Prostate gland (tissue), 2 donors: ENCODE measurements around the gene AGAP2. TPM values are rescaled to one million over a fixed set of nuclear protein-coding genes. Genes with fewer than 3 reads are reported as not detected.

Experiments
- DNase-seq: peaks from one replicate; pipeline ENCODE4 v3.0.0-alpha.2; 2019; ENCODE audit warnings: low spot score
- H3K27ac ChIP-seq, 2 donors: fragments of 200-600 bp; sonication (generic); 2 replicates each; pipeline ENCODE4 v1.5.1; 2017 to 2019
- H3K27me3 ChIP-seq: fragments of 200-600 bp; sonication (generic); replicated peaks from 2 replicates; pipeline ENCODE4 v1.5.1; 2019; ENCODE audit not compliant: insufficient read depth
- H3K36me3 ChIP-seq, 2 donors: fragments of 200-600 bp; sonication (generic); 1 replicate in 1 of 2; 2 replicates in 1 of 2; pipeline versions ENCODE4 v1.5.1 to v1.8.1; 2017 to 2019
- H3K4me1 ChIP-seq: fragments of 200-600 bp; sonication (generic); replicated peaks from 2 replicates; pipeline ENCODE4 v1.5.1; 2019
- H3K4me3 ChIP-seq, 2 donors: fragments of 200-600 bp; sonication (generic); 2 replicates each; pipeline ENCODE4 v1.5.1; 2017 to 2019
- H3K9me3 ChIP-seq: fragments of 200-600 bp; sonication (generic); 2 replicates; pipeline ENCODE4 v1.5.1; 2017
- CTCF ChIP-seq, 4 experiments: fragments of 200-600 bp in 2 of 4; fragments of 450-650 bp in 2 of 4; sonication (generic) in 2 of 4; IDR thresholded peaks; 1 replicate in 3 of 4; 2 replicates in 1 of 4; pipeline ENCODE4 v1.5.1; 2016 to 2019; ENCODE audit warnings: antibody characterized with exemption in 4 of 4, mild to moderate bottlenecking in 2 of 4, moderate library complexity in 2 of 4
- POLR2A ChIP-seq: fragments of 450-650 bp; IDR thresholded peaks from one replicate; pipeline ENCODE4 v1.6.1; 2016; ENCODE audit warnings: antibody characterized with exemption, mild to moderate bottlenecking
- POLR2AphosphoS5 ChIP-seq: sonication (generic); formaldehyde crosslinking; IDR thresholded peaks from one replicate; pipeline ENCODE4 v1.6.1; 2017; ENCODE audit warnings: antibody characterized with exemption
- WGBS: methylation state at CpG from one replicate; pipeline ENCODE4 v1.1.5; 2018; 5-methylcytosine and 5-hydroxymethylcytosine counted together
- intact Hi-C: fragments of 100-400 bp; cut with DNase I; formaldehyde crosslinking; loops from one replicate; pipeline ENCODE4 v1.14.2; 2022
- total RNA-seq, 2 donors: library from RNA; depleted of rRNA; stranded (reverse); fragments of >200 nt; gene quantifications; one replicate each; pipeline ENCODE4 v1.1.0, GENCODE V29; 2016

Gene AGAP2
- total RNA-seq, 2 donors from 2014 or later: 0.82 to 4.2 TPM

GRCh38 chr12:57770734-57771133 is 32.2 kb upstream of the AGAP2 start:
- 75% methylated on average over 4 of the region's 4 CpGs for WGBS
- no peak for DNase-seq
- intact Hi-C loops: no loop called here

GRCh38 chr12:57769594-57769993 is 31.1 kb upstream of the AGAP2 start:
- no peak for DNase-seq
- TF ChIP-seq POLR2A (no peak), CTCF (IDR thresholded peaks at IDR 0.05) (no peak), POLR2AphosphoS5 (no peak)
- WGBS: 93% methylated on average over 11 of the region's 11 CpGs
- H3K36me3 ChIP-seq: no peaks in the 10 kb centered on the region
- no peak overlapping the region for H3K4me3 ChIP-seq
- H3K27me3 ChIP-seq: no peaks in the 10 kb centered on the region
- no peak overlapping the region for H3K27ac ChIP-seq
- no peaks in the 10 kb centered on the region for H3K9me3 ChIP-seq
- peaks cover 24% of the 10 kb centered on the region for H3K4me1 ChIP-seq
- intact Hi-C loops: no loop called here

More at GRCh38 chr12:57770734-57771133, 32.2 kb upstream of the AGAP2 start:
- Histone ChIP-seq H3K27ac (no peak overlapping the region), H3K4me1 (peaks cover 16% of the 10 kb centered on the region), H3K9me3 (no peaks in the 10 kb centered on the region), H3K4me3 (no peak overlapping the region), H3K27me3 (no peaks in the 10 kb centered on the region), H3K36me3 (no peaks in the 10 kb centered on the region)
- no peak for TF ChIP-seq POLR2AphosphoS5
- no peak for TF ChIP-seq POLR2A
- no peak for TF ChIP-seq CTCF (IDR thresholded peaks at IDR 0.05)

GRCh38 chr12:57767876-57768275 is 29.3 kb upstream of the AGAP2 start:
- H3K27me3 ChIP-seq: no peaks in the 10 kb centered on the region
- H3K4me3 ChIP-seq: no peak overlapping the region
- H3K36me3 ChIP-seq: no peaks in the 10 kb centered on the region
- H3K4me1 ChIP-seq: peaks cover 24% of the 10 kb centered on the region
- no peaks in the 10 kb centered on the region for H3K9me3 ChIP-seq
- no peak overlapping the region for H3K27ac ChIP-seq
- TF ChIP-seq CTCF (IDR thresholded peaks at IDR 0.05): no peak
- 100% methylated on average over 3 of the region's 3 CpGs for WGBS
- no peak for DNase-seq
- intact Hi-C loops: no loop called here

GRCh38 chr12:57767305-57767698 is 28.8 kb upstream of the AGAP2 start:
- Histone ChIP-seq H3K27me3 (no peaks in the 10 kb centered on the region), H3K36me3 (no peaks in the 10 kb centered on the region), H3K9me3 (no peaks in the 10 kb centered on the region), H3K4me1 (peaks cover 24% of the 10 kb centered on the region), H3K4me3 (no peak overlapping the region), H3K27ac (no peak overlapping the region)
- no peak for DNase-seq
- intact Hi-C loops: no loop called here
- TF ChIP-seq POLR2A (no peak), POLR2AphosphoS5 (no peak), CTCF (IDR thresholded peaks at IDR 0.05) (no peak)

- WGBS: 6% methylated on average over 36 of the region's 38 CpGs
- H3K27me3 ChIP-seq: no peaks in the 10 kb centered on the region
- intact Hi-C loops: no loop called here
- no peaks in the 10 kb centered on the region for H3K9me3 ChIP-seq
- DNase-seq: no peak
- H3K36me3 ChIP-seq: no peaks in the 10 kb centered on the region
- peak within 1 kb of the TSS in 1 of 2 donors; percentile 16 for H3K4me3 ChIP-seq
- no peak within 1 kb of the TSS for H3K27ac ChIP-seq
- TF ChIP-seq POLR2AphosphoS5: no peak
- TF ChIP-seq POLR2A: no peak
- no peak for TF ChIP-seq CTCF (IDR thresholded peaks at IDR 0.05)
- H3K4me1 ChIP-seq: peaks cover 24% of the 10 kb centered on the region
These were observed 28.1 kb upstream of the AGAP2 start, which contains the start of gene CYP27B1 for GRCh38 chr12:57766464-57767304. TSS of gene CYP27B1 (minus strand) at chr12:57767078. CDS start at chr12:57767041, 37 bp downstream.
